Neural progenitor cell (in vitro differentiated cells): Measurements from ENCODE around the gene VSIG10L. TPM values are rescaled to one million over a fixed set of nuclear protein-coding genes. Genes with fewer than 3 reads are reported as not detected.

Experiments used
- DNase-seq: peaks from one replicate; pipeline ENCODE4 v3.0.0-alpha.2; 2016; ENCODE audit warnings: low spot score
- H2AFZ ChIP-seq: fragments of 200-600 bp; sonication (generic); replicated peaks from 2 replicates; pipeline ENCODE4 v1.6.1; 2016; ENCODE audit warnings: antibody characterized with exemption
- H3F3A ChIP-seq: fragments of 200-600 bp; sonication (generic); 2 replicates; pipeline ENCODE4 v1.6.1; 2016; ENCODE audit warnings: antibody characterized with exemption, low read depth
- H3K27ac ChIP-seq: fragments of 200-600 bp; sonication (generic); 2 replicates; pipeline ENCODE4 v1.5.1; 2016; ENCODE audit warnings: mild to moderate bottlenecking
- H3K27me3 ChIP-seq: fragments of 200-600 bp; sonication (generic); 2 replicates; pipeline ENCODE4 v1.6.1; 2016; ENCODE audit warnings: mild to moderate bottlenecking, moderate library complexity
- H3K36me3 ChIP-seq: fragments of 200-600 bp; sonication (generic); 2 replicates; pipeline ENCODE4 v1.5.1; 2016
- H3K4me1 ChIP-seq: fragments of 200-600 bp; sonication (generic); 2 replicates; pipeline ENCODE4 v1.6.1; 2016; ENCODE audit warnings: mixed run types
- H3K4me2 ChIP-seq: fragments of 200-600 bp; sonication (generic); 2 replicates; pipeline ENCODE4 v1.6.1; 2016
- H3K4me3 ChIP-seq: fragments of 200-600 bp; sonication (generic); 2 replicates; pipeline ENCODE4 v1.5.1; 2016
- H3K79me2 ChIP-seq: fragments of 200-600 bp; sonication (generic); 2 replicates; pipeline ENCODE4 v1.6.1; 2016; ENCODE audit warnings: low read depth
- H3K9ac ChIP-seq: fragments of 200-600 bp; sonication (generic); 2 replicates; pipeline ENCODE4 v1.6.1; 2016
- H3K9me3 ChIP-seq: fragments of 200-600 bp; sonication (generic); 2 replicates; pipeline ENCODE4 v1.5.1; 2016; ENCODE audit warnings: low read depth
- H4K20me1 ChIP-seq: fragments of 200-600 bp; sonication (generic); 2 replicates; pipeline ENCODE4 v1.6.1; 2016; ENCODE audit warnings: low read depth
- H3K27ac Mint-ChIP-seq: 3 replicates; pipeline ENCODE4 v1.8.0; 2021; ENCODE audit warnings: mixed read lengths
- H3K27me3 Mint-ChIP-seq: 2 replicates; pipeline ENCODE4 v1.8.0; 2022; ENCODE audit warnings: low read depth, mild to moderate bottlenecking, inconsistent platforms, moderate library complexity, mixed read lengths; ENCODE audit not compliant: insufficient read depth
- H3K36me3 Mint-ChIP-seq: 3 replicates; pipeline ENCODE4 v1.8.0; 2021; ENCODE audit warnings: mixed read lengths
- H3K4me1 Mint-ChIP-seq: 3 replicates; pipeline ENCODE4 v1.8.0; 2021; ENCODE audit warnings: mixed read lengths
- H3K4me3 Mint-ChIP-seq: 3 replicates; pipeline ENCODE4 v1.8.0; 2021; ENCODE audit warnings: mild to moderate bottlenecking, moderate library complexity, mixed read lengths
- H3K9me3 Mint-ChIP-seq: 3 replicates; pipeline ENCODE4 v1.8.0; 2020; ENCODE audit warnings: mixed read lengths
- EZH2 ChIP-seq: fragments of 200-600 bp; sonication (generic); IDR thresholded peaks from 2 replicates; pipeline ENCODE4 v1.6.1; 2017; ENCODE audit warnings: antibody characterized with exemption, mild to moderate bottlenecking, moderate library complexity
- EZH2phosphoT487 ChIP-seq: fragments of 200-600 bp; sonication (generic); IDR thresholded peaks from 2 replicates; pipeline ENCODE4 v1.6.1; 2017; ENCODE audit warnings: antibody characterized with exemption
- total RNA-seq: library from RNA; depleted of rRNA; stranded (reverse); fragments of >200 nt; gene quantifications from 2 replicates; pipeline ENCODE4 v1.2.3, GENCODE V29; 2015; ENCODE audit warnings: low replicate concordance
- TF ChIP-seq, protein P1 (sequence below): fragments of 200-600 bp; sonication (generic); IDR thresholded peaks from 2 replicates; pipeline ENCODE4 v1.5.1; 2017; ENCODE audit warnings: antibody characterized with exemption, mild to moderate bottlenecking

Gene VSIG10L
- total RNA-seq, 1 donor from 2014 or later: 2.7 TPM

DNA sequence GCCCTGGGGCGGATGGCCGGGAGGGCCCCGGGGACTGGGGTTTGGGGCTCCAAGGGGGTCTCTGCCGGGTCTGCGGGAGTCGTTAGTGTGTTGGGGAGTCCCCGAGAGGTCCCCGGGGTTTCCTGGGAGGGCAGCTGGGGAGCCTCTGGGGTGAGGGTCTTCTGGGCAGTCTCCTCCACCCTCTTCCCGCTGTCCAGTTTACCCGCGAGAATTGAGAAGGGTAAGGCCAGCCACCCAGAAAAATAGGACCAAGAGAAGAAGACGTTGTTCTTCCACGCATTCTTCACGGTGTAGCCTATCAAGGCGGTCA lies 25.3 kb upstream of the VSIG10L start:
- no peaks in the 10 kb centered on the region for H3K79me2 ChIP-seq
- Mint-ChIP-seq H3K4me3 (peak overlapping the region; percentile 99), H3K36me3 (no peaks in the 10 kb centered on the region), H3K9me3 (no peaks in the 10 kb centered on the region), H3K27ac (peak overlapping the region; percentile 74), H3K4me1 (peaks cover 24% of the 10 kb centered on the region), H3K27me3 (peaks cover 9% of the 10 kb centered on the region)
- no peaks in the 10 kb centered on the region for H3K27me3 ChIP-seq
- H3K36me3 ChIP-seq: no peaks in the 10 kb centered on the region
- H3K4me2 ChIP-seq: peak overlapping the region; percentile 93
- H2AFZ ChIP-seq: peak overlapping the region; percentile 35
- peaks cover 14% of the 10 kb centered on the region for H3F3A ChIP-seq
- H3K9me3 ChIP-seq: no peaks in the 10 kb centered on the region
- H3K9ac ChIP-seq: peak overlapping the region; percentile 69
- peak overlapping the region; percentile 80 for H3K4me3 ChIP-seq
- TF ChIP-seq EZH2phosphoT487 (no peak), EZH2 (no peak)
- TF ChIP-seq, protein P1, sequence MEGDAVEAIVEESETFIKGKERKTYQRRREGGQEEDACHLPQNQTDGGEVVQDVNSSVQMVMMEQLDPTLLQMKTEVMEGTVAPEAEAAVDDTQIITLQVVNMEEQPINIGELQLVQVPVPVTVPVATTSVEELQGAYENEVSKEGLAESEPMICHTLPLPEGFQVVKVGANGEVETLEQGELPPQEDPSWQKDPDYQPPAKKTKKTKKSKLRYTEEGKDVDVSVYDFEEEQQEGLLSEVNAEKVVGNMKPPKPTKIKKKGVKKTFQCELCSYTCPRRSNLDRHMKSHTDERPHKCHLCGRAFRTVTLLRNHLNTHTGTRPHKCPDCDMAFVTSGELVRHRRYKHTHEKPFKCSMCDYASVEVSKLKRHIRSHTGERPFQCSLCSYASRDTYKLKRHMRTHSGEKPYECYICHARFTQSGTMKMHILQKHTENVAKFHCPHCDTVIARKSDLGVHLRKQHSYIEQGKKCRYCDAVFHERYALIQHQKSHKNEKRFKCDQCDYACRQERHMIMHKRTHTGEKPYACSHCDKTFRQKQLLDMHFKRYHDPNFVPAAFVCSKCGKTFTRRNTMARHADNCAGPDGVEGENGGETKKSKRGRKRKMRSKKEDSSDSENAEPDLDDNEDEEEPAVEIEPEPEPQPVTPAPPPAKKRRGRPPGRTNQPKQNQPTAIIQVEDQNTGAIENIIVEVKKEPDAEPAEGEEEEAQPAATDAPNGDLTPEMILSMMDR: no peak
- no peaks in the 10 kb centered on the region for H4K20me1 ChIP-seq
- no peak for DNase-seq
- H3K27ac ChIP-seq: no peak overlapping the region
- H3K4me1 ChIP-seq: peaks cover 7% of the 10 kb centered on the region

DNA sequence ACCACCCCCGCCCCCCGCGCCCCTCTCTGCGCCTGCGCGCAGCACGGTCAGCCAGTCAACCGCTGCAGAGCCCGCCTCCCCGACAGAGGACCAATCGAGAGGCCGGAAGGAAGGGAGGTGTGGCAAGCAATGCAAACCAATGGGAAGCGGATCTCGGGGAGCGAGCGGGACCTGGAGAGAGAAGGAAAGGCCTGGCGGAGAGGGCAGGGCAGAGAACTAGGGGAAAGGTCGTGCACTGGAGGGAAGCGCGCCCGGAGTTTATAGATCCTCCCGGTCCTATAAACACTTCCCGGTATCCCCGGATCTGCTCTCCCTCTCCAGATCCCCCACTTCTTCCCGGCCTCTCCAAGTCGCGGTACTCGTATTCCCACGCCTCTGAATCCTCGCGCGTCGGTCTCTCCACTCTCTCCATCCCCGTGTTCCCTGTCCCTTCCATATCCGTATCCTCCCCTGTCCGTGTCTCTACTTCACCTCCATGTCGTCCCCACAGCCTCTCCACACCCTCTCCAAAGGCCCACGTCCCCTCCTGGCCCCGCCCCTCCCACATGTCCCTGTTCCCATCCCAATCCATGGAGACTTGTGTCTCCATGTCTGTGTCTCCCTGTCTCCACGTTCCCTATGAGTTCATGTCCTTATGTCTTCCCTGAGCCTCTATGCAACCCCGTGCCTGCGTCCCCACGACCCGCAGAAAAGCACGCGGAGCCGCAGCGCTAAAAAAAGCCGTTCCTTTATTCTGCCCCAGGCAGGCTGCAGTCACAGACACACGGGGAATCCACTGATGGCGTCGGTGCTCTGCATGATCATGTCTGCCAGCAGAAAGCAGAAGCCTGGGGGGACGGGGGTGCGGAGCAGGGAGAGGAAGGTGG lies 24.7 kb upstream of the VSIG10L start:
- Mint-ChIP-seq H3K9me3 (no peaks in the 10 kb centered on the region), H3K4me1 (peaks cover 24% of the 10 kb centered on the region), H3K27ac (peak overlapping the region; percentile 96), H3K4me3 (peak overlapping the region; percentile 99), H3K36me3 (no peaks in the 10 kb centered on the region), H3K27me3 (peaks cover 9% of the 10 kb centered on the region)
- Histone ChIP-seq H2AFZ (peak overlapping the region; percentile 35), H3K27me3 (no peaks in the 10 kb centered on the region), H3K79me2 (no peaks in the 10 kb centered on the region), H3F3A (peaks cover 14% of the 10 kb centered on the region), H3K4me2 (peak overlapping the region; percentile 93), H3K27ac (peak overlapping the region; percentile 2), H3K36me3 (no peaks in the 10 kb centered on the region), H3K4me1 (peaks cover 7% of the 10 kb centered on the region), H4K20me1 (no peaks in the 10 kb centered on the region), H3K4me3 (peak overlapping the region; percentile 80), H3K9ac (peak overlapping the region; percentile 69), H3K9me3 (no peaks in the 10 kb centered on the region)
- TF ChIP-seq, protein P1: no peak
- TF ChIP-seq EZH2phosphoT487 (no peak), EZH2 (no peak)
- peak; percentile 99 for DNase-seq

DNA sequence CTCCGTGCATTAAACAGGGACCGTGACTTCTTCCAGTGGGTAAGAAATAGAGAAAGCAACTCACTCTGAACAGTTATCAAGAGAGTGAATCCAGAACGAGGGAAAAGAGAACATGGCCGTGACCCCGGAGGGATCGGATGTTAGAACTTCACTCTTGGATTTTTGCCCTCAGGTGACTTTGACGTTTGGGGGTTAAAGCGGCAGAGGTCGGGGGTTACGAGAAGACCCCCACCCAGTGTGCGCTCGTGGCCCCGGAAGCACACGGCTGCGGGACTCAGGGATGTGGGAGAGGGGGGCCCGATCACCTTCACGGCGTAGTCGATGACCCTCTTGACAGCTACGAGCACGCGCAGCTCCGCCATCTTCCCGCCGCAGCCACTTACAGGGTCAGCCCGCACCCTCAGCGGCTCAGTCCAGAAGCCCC lies 24.0 kb upstream of the VSIG10L start, which contains the start of gene ETFB:
TSS of gene ETFB (minus strand) at position 424 of the 424 bp plus-strand sequence. CDS start at position 362, 62 bp downstream.
- no peaks in the 10 kb centered on the region for H3K9me3 Mint-ChIP-seq
- peak within 1 kb of the TSS; percentile 2 for H3K27ac ChIP-seq
- TF ChIP-seq, protein P1: no peak
- TF ChIP-seq EZH2phosphoT487: no peak
- TF ChIP-seq EZH2: no peak
- DNase-seq: no peak
- no peaks in the 10 kb centered on the region for H4K20me1 ChIP-seq
- H3K9ac ChIP-seq: peak within 1 kb of the TSS; percentile 69
- H3K27ac Mint-ChIP-seq: peak within 1 kb of the TSS; percentile 96
- H3K36me3 Mint-ChIP-seq: no peaks in the 10 kb centered on the region
- H3K27me3 Mint-ChIP-seq: peaks cover 9% of the 10 kb centered on the region
- H2AFZ ChIP-seq: peak within 1 kb of the TSS; percentile 47
- H3K79me2 ChIP-seq: no peaks in the 10 kb centered on the region
- H3K4me1 Mint-ChIP-seq: peaks cover 24% of the 10 kb centered on the region
- H3K4me2 ChIP-seq: peak within 1 kb of the TSS; percentile 93
- no peaks in the 10 kb centered on the region for H3K9me3 ChIP-seq
- peaks cover 7% of the 10 kb centered on the region for H3K4me1 ChIP-seq
- peaks cover 14% of the 10 kb centered on the region for H3F3A ChIP-seq
- peak within 1 kb of the TSS; percentile 99 for H3K4me3 Mint-ChIP-seq
- no peaks in the 10 kb centered on the region for H3K27me3 ChIP-seq
- H3K4me3 ChIP-seq: peak within 1 kb of the TSS; percentile 80
- no peaks in the 10 kb centered on the region for H3K36me3 ChIP-seq
